Sigmoid colon (tissue), 3 donors: ENCODE data around the gene SYNPO.

Experiments
- POLR2A ChIP-seq, 2 donors: fragments of 450-650 bp; IDR thresholded peaks; one replicate each; pipeline ENCODE4 v1.6.1; 2016; ENCODE audit warnings: antibody characterized with exemption in 2 of 2, mild to moderate bottlenecking in 2 of 2, moderate library complexity in 2 of 2
- TF ChIP-seq, protein P1 (sequence below), 4 experiments: fragments of 450-650 bp in 3 of 4; fragments of 200-600 bp in 1 of 4; IDR thresholded peaks; one replicate each; pipeline ENCODE4 v1.5.1; 2016 to 2019; ENCODE audit warnings: antibody characterized with exemption in 4 of 4, mild to moderate bottlenecking in 3 of 4, moderate library complexity in 2 of 4

DNA sequence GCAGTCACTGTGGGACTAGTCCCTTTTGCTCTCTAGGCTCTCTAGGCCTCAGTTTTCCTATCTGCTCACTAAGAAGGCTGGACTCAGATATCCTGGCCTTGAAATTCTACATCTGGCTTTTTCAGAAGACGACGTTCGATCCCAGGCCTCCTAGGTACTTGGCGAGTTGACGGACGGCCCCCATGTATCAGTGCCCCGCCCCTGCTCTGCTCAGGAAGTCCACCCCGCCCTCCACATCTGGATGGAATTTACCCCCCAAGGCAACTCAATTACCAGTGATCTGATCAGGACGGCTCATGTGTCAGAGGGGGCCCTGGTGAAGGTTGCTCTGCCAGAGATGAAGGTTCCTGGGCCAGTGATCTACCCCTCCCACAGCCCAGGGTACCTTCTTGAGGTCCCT, 44.1 kb upstream of the SYNPO start:
- TF ChIP-seq, protein P1, sequence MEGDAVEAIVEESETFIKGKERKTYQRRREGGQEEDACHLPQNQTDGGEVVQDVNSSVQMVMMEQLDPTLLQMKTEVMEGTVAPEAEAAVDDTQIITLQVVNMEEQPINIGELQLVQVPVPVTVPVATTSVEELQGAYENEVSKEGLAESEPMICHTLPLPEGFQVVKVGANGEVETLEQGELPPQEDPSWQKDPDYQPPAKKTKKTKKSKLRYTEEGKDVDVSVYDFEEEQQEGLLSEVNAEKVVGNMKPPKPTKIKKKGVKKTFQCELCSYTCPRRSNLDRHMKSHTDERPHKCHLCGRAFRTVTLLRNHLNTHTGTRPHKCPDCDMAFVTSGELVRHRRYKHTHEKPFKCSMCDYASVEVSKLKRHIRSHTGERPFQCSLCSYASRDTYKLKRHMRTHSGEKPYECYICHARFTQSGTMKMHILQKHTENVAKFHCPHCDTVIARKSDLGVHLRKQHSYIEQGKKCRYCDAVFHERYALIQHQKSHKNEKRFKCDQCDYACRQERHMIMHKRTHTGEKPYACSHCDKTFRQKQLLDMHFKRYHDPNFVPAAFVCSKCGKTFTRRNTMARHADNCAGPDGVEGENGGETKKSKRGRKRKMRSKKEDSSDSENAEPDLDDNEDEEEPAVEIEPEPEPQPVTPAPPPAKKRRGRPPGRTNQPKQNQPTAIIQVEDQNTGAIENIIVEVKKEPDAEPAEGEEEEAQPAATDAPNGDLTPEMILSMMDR (IDR thresholded peaks at IDR 0.05), result no peak
- TF ChIP-seq POLR2A (IDR thresholded peaks at IDR 0.05), result no peak
